ENCODE measurements around the gene FAM83B. TPM values are rescaled to one million over a fixed set of nuclear protein-coding genes. Genes with fewer than 3 reads are reported as not detected.

Gene FAM83B, protein sequence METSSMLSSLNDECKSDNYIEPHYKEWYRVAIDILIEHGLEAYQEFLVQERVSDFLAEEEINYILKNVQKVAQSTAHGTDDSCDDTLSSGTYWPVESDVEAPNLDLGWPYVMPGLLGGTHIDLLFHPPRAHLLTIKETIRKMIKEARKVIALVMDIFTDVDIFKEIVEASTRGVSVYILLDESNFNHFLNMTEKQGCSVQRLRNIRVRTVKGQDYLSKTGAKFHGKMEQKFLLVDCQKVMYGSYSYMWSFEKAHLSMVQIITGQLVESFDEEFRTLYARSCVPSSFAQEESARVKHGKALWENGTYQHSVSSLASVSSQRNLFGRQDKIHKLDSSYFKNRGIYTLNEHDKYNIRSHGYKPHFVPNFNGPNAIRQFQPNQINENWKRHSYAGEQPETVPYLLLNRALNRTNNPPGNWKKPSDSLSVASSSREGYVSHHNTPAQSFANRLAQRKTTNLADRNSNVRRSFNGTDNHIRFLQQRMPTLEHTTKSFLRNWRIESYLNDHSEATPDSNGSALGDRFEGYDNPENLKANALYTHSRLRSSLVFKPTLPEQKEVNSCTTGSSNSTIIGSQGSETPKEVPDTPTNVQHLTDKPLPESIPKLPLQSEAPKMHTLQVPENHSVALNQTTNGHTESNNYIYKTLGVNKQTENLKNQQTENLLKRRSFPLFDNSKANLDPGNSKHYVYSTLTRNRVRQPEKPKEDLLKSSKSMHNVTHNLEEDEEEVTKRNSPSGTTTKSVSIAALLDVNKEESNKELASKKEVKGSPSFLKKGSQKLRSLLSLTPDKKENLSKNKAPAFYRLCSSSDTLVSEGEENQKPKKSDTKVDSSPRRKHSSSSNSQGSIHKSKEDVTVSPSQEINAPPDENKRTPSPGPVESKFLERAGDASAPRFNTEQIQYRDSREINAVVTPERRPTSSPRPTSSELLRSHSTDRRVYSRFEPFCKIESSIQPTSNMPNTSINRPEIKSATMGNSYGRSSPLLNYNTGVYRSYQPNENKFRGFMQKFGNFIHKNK
- total RNA-seq (2022; extraction: Qiagen RNA extraction) = not detected in 5 replicates

DNA sequence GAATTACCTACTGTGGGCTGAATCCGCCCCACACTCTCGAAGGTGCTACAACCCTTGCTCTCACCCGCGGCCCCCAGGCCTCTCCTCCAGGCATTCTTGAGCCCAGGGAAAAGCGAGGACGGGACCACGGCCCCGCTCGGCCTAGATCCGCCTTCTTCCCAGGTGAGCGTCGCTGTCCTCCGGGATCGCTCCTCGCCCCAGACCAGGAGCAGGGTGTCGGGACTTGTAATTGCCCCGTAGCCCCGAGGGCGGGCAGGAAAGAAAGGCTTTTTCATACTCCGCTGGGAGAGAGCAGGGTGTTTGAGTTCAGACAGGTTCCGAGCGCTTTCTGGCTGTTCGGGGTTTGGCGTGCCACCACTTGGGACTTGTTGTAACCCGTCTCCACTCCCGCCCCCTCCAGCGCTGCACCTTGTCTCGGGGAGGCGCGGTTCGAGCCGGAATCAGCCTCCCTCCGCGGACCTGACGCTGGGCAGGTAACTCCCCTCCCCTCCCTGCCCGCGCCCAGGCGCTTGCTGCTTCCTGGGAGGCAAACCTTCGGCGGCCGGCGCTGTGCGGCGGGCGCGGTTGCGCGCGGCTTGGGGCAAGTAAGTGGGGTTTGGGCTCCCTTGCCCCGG, at the start of gene FAM83B:
TSS of gene FAM83B (plus strand) at position 529 of the 614 bp plus-strand sequence. CDS start 23,476 bp downstream, outside the sequence.

All from A549 treated with Mapracorat at 1 μM for 4 hours (cell line).